IPS DF 19.7 (cell line): Measurements from ENCODE around the gene DDX20.

Source experiments
- DNase-seq: peaks from one replicate; pipeline ENCODE4 v3.0.0-alpha.2; 2013; ENCODE audit warnings: low read depth, low spot score

DDX20 gene

DNA sequence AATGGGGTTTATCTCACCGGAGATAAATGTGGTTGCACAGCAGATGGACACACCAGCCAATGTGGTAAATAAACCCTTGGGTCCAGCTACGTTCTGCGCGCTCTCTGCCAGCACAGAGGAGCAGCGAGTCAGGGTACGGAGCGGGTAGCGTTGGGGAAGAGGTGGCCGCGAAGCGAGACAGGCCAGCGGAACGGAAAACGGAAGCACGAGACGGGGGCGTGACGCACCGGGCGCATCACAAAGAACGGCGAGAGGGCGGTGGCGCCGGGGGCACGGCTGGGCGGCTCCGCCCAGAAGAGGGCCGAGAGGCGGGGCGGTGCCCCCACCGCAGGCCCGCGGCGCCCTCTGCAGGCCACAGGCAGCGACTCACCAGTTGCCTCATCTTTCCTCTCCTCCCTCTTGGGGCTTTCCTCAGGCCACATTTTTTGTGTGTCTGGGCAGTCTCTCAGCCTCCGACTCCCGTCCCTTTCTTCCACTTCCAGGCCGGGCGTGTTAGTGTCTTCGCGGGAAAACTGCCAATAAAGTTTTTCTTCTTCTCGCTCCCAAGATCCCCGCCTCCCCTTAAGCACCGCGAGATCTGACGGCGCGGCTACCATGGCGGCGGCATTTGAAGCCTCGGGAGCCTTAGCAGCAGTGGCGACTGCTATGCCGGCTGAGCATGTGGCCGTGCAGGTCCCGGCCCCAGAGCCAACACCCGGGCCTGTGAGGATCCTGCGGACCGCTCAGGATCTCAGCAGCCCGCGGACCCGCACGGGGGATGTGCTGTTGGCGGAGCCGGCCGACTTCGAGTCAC lies at the start of gene DDX20:
Gene DDX20, plus strand, starts transcription at position 571 of the 793 bp plus-strand sequence. Its CDS starts 24 bp downstream, at position 595.
- DNase-seq: no peak

DNA sequence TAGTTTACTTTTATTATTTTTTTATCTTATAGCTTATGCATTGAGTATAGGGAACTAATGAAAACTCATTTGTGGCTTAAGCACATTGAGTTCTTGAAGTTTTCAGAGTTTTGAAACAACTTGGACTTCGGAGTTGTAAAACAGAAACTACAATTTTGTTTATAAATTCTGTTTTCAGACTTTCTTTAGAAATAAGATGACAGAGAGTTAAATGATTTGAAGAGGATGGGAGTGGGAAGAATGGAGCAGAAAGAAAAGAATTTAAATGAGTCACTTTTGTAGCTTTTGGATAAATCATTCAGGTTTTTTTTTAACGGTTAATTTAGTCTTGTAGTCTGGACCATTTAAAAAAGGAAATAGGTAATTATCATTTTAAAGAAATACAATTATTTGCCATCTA lies 48.8 kb upstream of the DDX20 start:
- DNase-seq: no peak

- DNase-seq: no peak
Measured at GRCh38 chr1:111707906-111708305, 47.8 kb upstream of the DDX20 start.

DNA sequence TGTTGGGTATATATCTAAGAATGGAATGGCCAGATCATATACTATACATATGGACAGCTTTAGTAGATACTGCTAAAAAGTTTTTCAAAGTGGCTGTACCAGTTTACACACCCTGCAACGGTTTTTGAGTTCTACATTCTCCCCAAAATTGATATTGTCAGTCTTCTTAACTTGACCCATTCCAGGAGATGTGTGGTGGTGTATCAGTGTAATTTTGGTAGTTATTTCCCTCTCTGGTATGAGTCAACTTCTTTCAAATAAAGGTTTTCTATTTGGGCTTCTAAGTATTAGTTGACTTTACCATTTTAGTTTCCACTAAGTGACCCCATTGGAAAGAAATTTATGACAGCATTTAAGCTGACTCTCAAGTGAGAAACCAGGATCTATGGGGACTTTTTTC lies 45.7 kb upstream of the DDX20 start:
- DNase-seq: no peak

DNA sequence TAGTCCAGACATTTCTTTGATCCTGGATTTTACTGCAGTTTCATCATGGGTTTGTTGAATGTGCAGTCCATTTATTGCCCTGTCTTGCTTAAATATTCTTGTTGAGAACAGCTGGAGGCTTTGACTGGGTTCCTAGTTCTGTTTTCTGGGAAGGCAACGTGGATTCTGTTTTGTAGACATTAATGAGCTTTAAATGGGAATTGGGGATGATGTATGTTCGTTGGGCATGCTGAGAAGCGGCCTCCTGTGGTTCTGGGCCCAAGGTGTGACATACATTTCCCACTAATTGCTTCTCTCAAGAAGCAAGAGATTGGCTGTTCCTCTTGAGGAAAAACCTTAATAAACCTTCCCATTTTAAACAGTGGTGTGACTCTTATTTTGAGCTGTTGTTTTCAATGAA lies 39.4 kb upstream of the DDX20 start:
- no peak for DNase-seq

- no peak for DNase-seq
Measured at GRCh38 chr1:111717450-111717849, 38.3 kb upstream of the DDX20 start.

DNA sequence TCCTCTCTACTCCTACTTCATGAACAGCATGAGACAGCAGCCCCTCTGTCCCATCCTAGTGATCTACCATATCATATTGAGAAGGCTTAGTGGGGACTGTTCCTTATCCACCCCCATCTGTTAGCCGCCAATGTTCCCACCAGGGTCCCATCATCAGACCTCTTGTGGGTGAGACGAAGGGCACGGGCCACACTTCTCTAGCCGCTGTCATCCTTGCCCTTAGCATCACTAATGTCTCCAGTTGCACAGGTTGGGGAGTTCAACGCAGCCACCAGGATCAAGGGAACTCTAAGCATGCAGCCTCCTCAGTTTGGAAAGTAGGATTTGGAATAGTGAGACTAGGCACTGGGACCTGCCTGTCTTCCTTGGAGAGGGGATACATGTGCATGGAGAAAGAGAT lies 36.6 kb upstream of the DDX20 start:
- DNase-seq: no peak

DNA sequence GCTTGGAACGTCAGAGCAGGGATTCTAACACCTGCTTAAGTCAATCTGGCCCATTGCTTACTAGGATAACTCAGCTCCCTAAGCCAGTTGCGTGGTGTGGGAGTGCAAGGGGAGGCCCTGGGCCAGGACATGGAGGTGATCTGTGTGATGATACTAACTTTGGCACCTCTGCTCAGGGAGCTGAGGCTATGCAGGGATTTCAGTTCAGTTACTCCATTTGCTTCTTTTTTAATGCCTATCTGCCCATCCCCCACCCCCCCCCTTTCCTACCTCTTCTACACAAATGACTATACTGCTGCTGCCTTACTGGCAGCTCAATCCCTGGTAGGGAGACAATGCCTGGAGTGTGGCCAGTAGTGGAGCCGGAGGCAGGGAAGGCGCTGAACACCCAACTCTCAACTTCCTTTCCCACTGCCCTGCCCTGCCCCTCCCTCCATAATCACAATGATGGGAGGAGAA lies 36.0 kb upstream of the DDX20 start:
- no peak for DNase-seq

GRCh38 chr1:111720274-111720976 lies 35.3 kb upstream of the DDX20 start:
- DNase-seq: no peak

DNA sequence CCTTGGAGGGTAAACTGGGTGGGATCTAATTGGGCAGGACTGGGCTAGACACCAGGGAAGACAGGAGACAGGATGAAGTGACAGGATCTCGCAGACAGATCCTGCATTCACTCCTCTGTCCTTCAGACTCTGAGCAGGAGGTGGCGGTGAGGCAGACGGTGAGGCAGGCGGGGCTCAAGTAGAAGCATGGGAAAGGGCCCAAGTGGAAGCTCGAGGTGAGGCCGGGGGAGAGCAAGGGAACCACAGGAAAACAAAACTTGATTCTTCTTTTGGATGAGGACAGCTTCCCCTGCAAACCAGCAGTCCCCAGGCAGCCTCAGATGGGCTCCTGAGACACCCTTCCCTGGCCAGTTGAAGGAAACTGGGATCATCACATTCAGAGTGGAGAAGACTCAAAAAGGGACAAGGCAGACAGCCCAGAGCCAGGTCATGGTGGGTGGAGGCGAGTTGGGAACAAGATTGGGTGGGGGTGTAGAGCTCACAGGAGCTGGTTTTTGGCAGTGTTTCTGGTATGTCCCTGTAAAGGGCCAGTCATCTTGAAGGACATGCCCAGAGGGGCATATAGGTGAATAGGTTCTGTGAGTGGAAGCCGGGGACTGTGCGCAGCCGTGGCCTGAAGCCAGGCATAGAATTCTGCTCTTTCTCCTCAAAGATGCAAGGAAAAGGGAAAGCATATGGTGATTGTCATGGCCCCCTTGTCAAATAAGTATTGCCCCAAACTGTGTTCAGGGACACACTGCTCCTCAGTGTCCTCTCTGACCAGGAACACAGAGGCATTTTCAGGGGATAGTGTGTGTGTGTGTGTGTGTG lies 34.5 kb upstream of the DDX20 start:
- no peak for DNase-seq

- DNase-seq: no peak
Measured at GRCh38 chr1:111723091-111723806, 32.5 kb upstream of the DDX20 start.

- no peak for DNase-seq
Measured at GRCh38 chr1:111723871-111724270, 31.8 kb upstream of the DDX20 start.

- DNase-seq: no peak
Measured at GRCh38 chr1:111725192-111725591, 30.5 kb upstream of the DDX20 start.

DNA sequence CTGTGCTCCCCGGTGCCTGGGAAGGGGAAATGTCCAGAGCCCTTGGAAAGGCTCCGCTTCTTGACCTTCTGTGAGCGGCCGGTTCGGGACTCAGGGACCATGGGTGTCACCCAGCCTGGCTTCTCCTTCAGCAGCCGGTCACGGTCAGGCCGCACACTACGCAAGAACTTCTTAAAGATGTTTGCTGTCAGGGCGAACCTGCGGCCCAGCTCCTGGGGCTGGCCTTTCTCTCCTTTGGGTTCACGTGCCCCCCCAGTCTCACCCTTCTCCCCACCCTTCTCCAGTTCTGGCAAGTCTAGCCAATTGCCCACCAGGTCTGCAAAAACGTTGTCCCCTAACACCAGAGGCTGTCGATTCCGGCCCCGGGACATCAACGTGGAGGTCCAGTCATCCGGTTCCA lies 28.6 kb upstream of the DDX20 start:
- no peak for DNase-seq

- no peak for DNase-seq
Measured at GRCh38 chr1:111729271-111729921, 26.3 kb upstream of the DDX20 start.

DNA sequence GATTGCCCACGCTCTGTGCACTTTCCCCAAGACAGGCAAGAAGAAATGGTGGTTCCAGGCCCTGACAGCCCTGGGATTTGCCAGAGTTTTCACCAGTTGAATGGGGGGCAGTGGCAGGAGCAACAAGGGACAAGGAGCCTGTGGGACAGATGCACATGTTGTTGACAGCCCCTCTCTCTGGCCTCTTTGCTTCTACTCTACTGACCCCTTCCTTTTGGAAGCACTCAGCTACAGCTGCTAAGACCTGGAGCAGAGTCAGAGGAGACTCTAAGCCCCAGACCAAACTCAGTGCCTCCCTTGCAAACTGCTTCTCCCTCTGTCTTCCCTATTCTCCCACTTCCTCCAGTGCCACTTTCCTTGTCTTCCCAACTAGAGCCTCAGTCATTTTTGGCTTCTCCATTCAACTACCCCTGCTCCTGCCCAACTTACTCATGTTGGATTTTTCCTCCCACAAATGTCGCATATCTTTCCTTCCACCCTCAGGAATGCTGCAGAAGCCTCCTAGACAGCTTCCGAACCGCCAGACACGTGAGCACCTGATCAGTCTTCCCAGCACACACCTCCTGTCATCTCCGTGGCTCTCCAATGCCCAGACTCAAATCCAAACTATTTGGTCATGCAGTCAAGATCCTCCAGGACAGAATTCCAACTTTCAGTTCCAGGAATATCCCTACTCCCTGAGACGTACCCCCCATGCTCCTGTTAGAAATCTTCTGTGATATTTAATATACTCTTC lies 25.6 kb upstream of the DDX20 start:
- DNase-seq: no peak

GRCh38 chr1:111730706-111731105 lies 25.0 kb upstream of the DDX20 start:
- no peak for DNase-seq

GRCh38 chr1:111731956-111732355 lies 23.7 kb upstream of the DDX20 start:
- DNase-seq: no peak

DNA sequence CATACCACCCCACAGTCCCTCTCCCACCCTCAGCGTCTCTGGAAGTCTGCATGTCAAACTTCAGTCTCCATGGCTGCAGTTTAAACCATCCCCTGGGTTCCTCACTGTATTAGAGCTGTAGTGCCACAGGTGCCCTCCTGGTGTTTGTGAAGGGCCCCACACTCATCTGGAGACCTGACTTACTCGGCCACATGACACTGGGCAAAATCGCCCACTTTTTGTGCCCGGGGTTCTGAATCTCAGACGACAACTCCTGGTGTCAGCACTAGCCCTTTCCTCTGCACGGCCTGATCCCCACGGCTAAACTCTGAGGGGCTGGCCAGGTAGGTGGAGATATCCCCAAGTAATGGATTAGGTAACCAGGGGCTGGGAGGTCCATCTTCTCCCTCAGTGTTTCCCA lies 23.0 kb upstream of the DDX20 start:
- no peak for DNase-seq
